Activated naive CD4-positive, alpha-beta T cell (primary cell): ENCODE measurements around the gene PKN1.

Source experiments
- DNase-seq, 4 experiments: peaks; one replicate each; lab custom pipeline; 2025; lab: John Stamatoyannopoulos, UW

PKN1 gene

GRCh38 chr19:14467391-14467790 lies 34.3 kb downstream of the PKN1 start:
- no peak for DNase-seq

GRCh38 chr19:14467816-14468215 lies 34.7 kb downstream of the PKN1 start:
- DNase-seq = no peak

GRCh38 chr19:14470031-14470876 lies 37.1 kb downstream of the PKN1 start:
- DNase-seq = no peak

- DNase-seq = no peak
These were observed 38.5 kb downstream of the PKN1 start for GRCh38 chr19:14471436-14472187.

- peak; percentile 82 to 91 (median 84) for DNase-seq
These were observed 39.3 kb downstream of the PKN1 start for GRCh38 chr19:14472202-14472938.

- no peak for DNase-seq
These were observed 40.2 kb downstream of the PKN1 start for GRCh38 chr19:14473073-14473977.

GRCh38 chr19:14473978-14474578 lies 41.0 kb downstream of the PKN1 start:
- DNase-seq = no peak

- DNase-seq = no peak
These were observed 41.7 kb downstream of the PKN1 start for GRCh38 chr19:14474827-14475226.

GRCh38 chr19:14475251-14476073 lies 42.4 kb downstream of the PKN1 start, which contains the start of gene PTGER1:
Gene PTGER1 (minus strand): TSS chr19:14475354. CDS start chr19:14474320, 1,034 bp downstream.
- no peak for DNase-seq

GRCh38 chr19:14476327-14476672 lies 43.2 kb downstream of the PKN1 start:
- DNase-seq = no peak

- peak in 1 of 4 experiments; percentile 17 for DNase-seq
These were observed 43.7 kb downstream of the PKN1 start for GRCh38 chr19:14476673-14477401.

- DNase-seq = no peak
These were observed 44.5 kb downstream of the PKN1 start for GRCh38 chr19:14477418-14478112.

GRCh38 chr19:14478113-14478545 lies 45.0 kb downstream of the PKN1 start:
- DNase-seq = no peak

- no peak for DNase-seq
These were observed 46.3 kb downstream of the PKN1 start for GRCh38 chr19:14479309-14479974.

- peak; percentile 51 to 69 (median 58) for DNase-seq
These were observed 47.0 kb downstream of the PKN1 start for GRCh38 chr19:14479975-14480699.

- no peak for DNase-seq
These were observed 47.6 kb downstream of the PKN1 start for GRCh38 chr19:14480700-14481079.

- DNase-seq = no peak
These were observed 49.3 kb downstream of the PKN1 start for GRCh38 chr19:14482172-14482941.
